SK-N-SH (cell line): ENCODE data around the gene CACNA1G. TPM values are rescaled to one million over a fixed set of nuclear protein-coding genes. Genes with fewer than 3 reads are reported as not detected.

Source experiments
- CTCF ChIA-PET: fragments of 300-600, 350-600 bp; formaldehyde crosslinking; extraction: SDS; loops from one replicate; lab custom pipeline; 2021; lab: Yijun Ruan, JAX
- POLR2A ChIA-PET: fragments of 350-600 bp; sonication (Branson Sonifier 250); formaldehyde crosslinking; extraction: SDS; loops from one replicate; lab custom pipeline; 2020; ENCODE audit warnings: antibody characterized with exemption, inconsistent platforms; lab: Yijun Ruan, JAX
- DNase-seq: peaks from one replicate; pipeline ENCODE4 v3.0.0; 2012
- H2AFZ ChIP-seq: fragments of 200-600 bp; sonication (generic); 2 replicates; pipeline ENCODE4 v1.8.1; 2016; ENCODE audit warnings: antibody characterized with exemption, mild to moderate bottlenecking, low read depth
- H3F3A ChIP-seq: fragments of 200-600 bp; sonication (generic); replicated peaks from 2 replicates; pipeline ENCODE3; 2016; ENCODE audit warnings: antibody characterized with exemption, mild to moderate bottlenecking; ENCODE audit not compliant: insufficient read depth
- H3K27ac ChIP-seq, 2 experiments: fragments of 200-500 bp in 1 of 2; fragments of 200-600 bp in 1 of 2; sonication (Bioruptor generic) in 1 of 2; sonication (generic), shearing (Covaris generic) in 1 of 2; 2 replicates each; pipeline versions ENCODE4 v1.5.1 to v1.6.1; 2014 to 2016; ENCODE audit warnings: low read depth in 2 of 2, inconsistent platforms in 1 of 2, low read length in 1 of 2, mild to moderate bottlenecking in 1 of 2, mixed read lengths in 1 of 2
- H3K27me3 ChIP-seq: fragments of 200-600 bp; sonication (generic), shearing (Covaris generic); 2 replicates; pipeline ENCODE4 v1.6.1; 2016; ENCODE audit warnings: mixed run types; ENCODE audit not compliant: insufficient read depth
- H3K36me3 ChIP-seq, 2 experiments: fragments of 200-500 bp in 1 of 2; fragments of 200-600 bp in 1 of 2; sonication (Bioruptor generic) in 1 of 2; sonication (generic) in 1 of 2; replicated peaks in 1 of 2; 2 replicates each; pipeline versions ENCODE3 to v1.5.1; 2014 to 2016; ENCODE audit warnings: low read length in 1 of 2, mild to moderate bottlenecking in 1 of 2; ENCODE audit not compliant: insufficient read depth in 2 of 2, control insufficient read depth in 1 of 2
- H3K4me1 ChIP-seq, 2 experiments: fragments of 200-500 bp in 1 of 2; fragments of 200-600 bp in 1 of 2; sonication (Bioruptor generic) in 1 of 2; sonication (generic), shearing (Covaris generic) in 1 of 2; 2 replicates each; pipeline versions ENCODE4 v1.5.1 to v1.6.1; 2014 to 2016; ENCODE audit warnings: low read depth in 1 of 2, low read length in 1 of 2, mixed run types in 1 of 2; ENCODE audit not compliant: insufficient read depth in 2 of 2, control insufficient read depth in 1 of 2
- H3K4me2 ChIP-seq: fragments of 200-600 bp; sonication (generic), shearing (Covaris generic); 2 replicates; pipeline ENCODE4 v1.6.1; 2017; ENCODE audit warnings: mixed run types
- H3K4me3 ChIP-seq, 2 experiments: fragments of 200-500 bp in 1 of 2; fragments of 200-600 bp in 1 of 2; sonication (Bioruptor generic) in 1 of 2; sonication (generic), shearing (Covaris generic) in 1 of 2; 2 replicates each; pipeline versions ENCODE4 v1.5.1 to v1.8.1; 2014 to 2016; ENCODE audit warnings: low read depth in 2 of 2, inconsistent platforms in 1 of 2, low read length in 1 of 2, mild to moderate bottlenecking in 1 of 2, mixed read lengths in 1 of 2, moderate library complexity in 1 of 2
- H3K79me2 ChIP-seq: fragments of 200-600 bp; sonication (generic); 2 replicates; pipeline ENCODE4 v1.8.1; 2017; ENCODE audit warnings: mild to moderate bottlenecking; ENCODE audit not compliant: insufficient read depth
- H3K9ac ChIP-seq: fragments of 200-600 bp; sonication (generic); 2 replicates; pipeline ENCODE4 v1.6.1; 2017; ENCODE audit warnings: mixed run types
- H3K9me2 ChIP-seq: fragments of 200-600 bp; sonication (generic); 2 replicates; pipeline ENCODE4 v1.6.1; 2017; ENCODE audit warnings: mixed run types
- H3K9me3 ChIP-seq: fragments of 200-600 bp; sonication (generic); 2 replicates; pipeline ENCODE4 v1.6.1; 2017; ENCODE audit warnings: mixed run types, mild to moderate bottlenecking, moderate library complexity
- H4K20me1 ChIP-seq: fragments of 200-600 bp; sonication (generic); 2 replicates; pipeline ENCODE4 v1.6.1; 2017; ENCODE audit warnings: mild to moderate bottlenecking, mixed run types; ENCODE audit not compliant: insufficient read depth
- CHD2 ChIP-seq: fragments of 150-350 bp; IDR thresholded peaks from 2 replicates; pipeline ENCODE4 v1.6.1; 2018; ENCODE audit warnings: low read length; ENCODE audit not compliant: partially characterized antibody
- EP300 ChIP-seq, 2 experiments: IDR thresholded peaks; 2 replicates each; pipeline versions ENCODE4 v1.4.0 to v1.6.1; 2012; ENCODE audit warnings: borderline replicate concordance in 1 of 2, low read depth in 1 of 2, low read length in 1 of 2
- EZH2phosphoT487 ChIP-seq: fragments of 200-600 bp; sonication (generic); IDR thresholded peaks from 2 replicates; pipeline ENCODE4 v1.6.1; 2017; ENCODE audit warnings: low read depth, mixed run types, mild to moderate bottlenecking, antibody characterized with exemption, moderate library complexity, borderline replicate concordance
- FOXM1 ChIP-seq: IDR thresholded peaks from 2 replicates; pipeline ENCODE4 v1.4.0; 2012; ENCODE audit warnings: low read depth, mild to moderate bottlenecking
- GABPA ChIP-seq: IDR thresholded peaks from 2 replicates; pipeline ENCODE4 v1.4.0; 2012; ENCODE audit warnings: low read depth, mild to moderate bottlenecking
- GATA2 ChIP-seq: sonication (generic); formaldehyde crosslinking; IDR thresholded peaks from 2 replicates; pipeline ENCODE4 v1.5.0; 2020; ENCODE audit warnings: mild to moderate bottlenecking, missing genetic modification reagents
- JUND ChIP-seq: IDR thresholded peaks from 2 replicates; pipeline ENCODE4 v1.4.0; 2012
- MEF2A ChIP-seq: IDR thresholded peaks from 2 replicates; pipeline ENCODE4 v1.4.0; 2012; ENCODE audit warnings: low read depth, borderline replicate concordance
- MXI1 ChIP-seq: IDR thresholded peaks from 2 replicates; pipeline ENCODE4 v1.6.1; 2012; ENCODE audit warnings: mild to moderate bottlenecking, low read depth, low read length, improper control_type of control experiment
- NFIC ChIP-seq: IDR thresholded peaks from 2 replicates; pipeline ENCODE4 v1.4.0; 2012; ENCODE audit warnings: borderline replicate concordance
- NRF1 ChIP-seq: IDR thresholded peaks from 2 replicates; pipeline ENCODE4 v1.6.1; 2012; ENCODE audit warnings: low read depth, mild to moderate bottlenecking, low read length
- PBX3 ChIP-seq: IDR thresholded peaks from 2 replicates; pipeline ENCODE4; 2012
- RAD21 ChIP-seq: IDR thresholded peaks from 2 replicates; pipeline ENCODE4 v1.6.1; 2012; ENCODE audit warnings: mild to moderate bottlenecking, low read length
- RCOR1 ChIP-seq: fragments of 150-350 bp; IDR thresholded peaks from 2 replicates; pipeline ENCODE4 v1.6.1; 2017; ENCODE audit warnings: antibody characterized with exemption, low read length
- REST ChIP-seq: IDR thresholded peaks from 2 replicates; pipeline ENCODE4 v1.6.1; 2012; ENCODE audit warnings: mild to moderate bottlenecking, low read depth, low read length, moderate library complexity
- RFX5 ChIP-seq: IDR thresholded peaks from 2 replicates; pipeline ENCODE4 v1.6.1; 2012; ENCODE audit warnings: mild to moderate bottlenecking, improper control_type of control experiment, low read length
- SIN3A ChIP-seq: IDR thresholded peaks from 2 replicates; pipeline ENCODE4 v1.6.1; 2012; ENCODE audit warnings: low read depth, mild to moderate bottlenecking, low read length, moderate library complexity, borderline replicate concordance
- SMC3 ChIP-seq: IDR thresholded peaks from 2 replicates; pipeline ENCODE4 v1.6.1; 2012; ENCODE audit warnings: low read depth, low read length, improper control_type of control experiment
- TAF1 ChIP-seq: IDR thresholded peaks from 2 replicates; pipeline ENCODE4 v1.6.1; 2012; ENCODE audit warnings: low read depth, mild to moderate bottlenecking, low read length, moderate library complexity, borderline replicate concordance
- TCF12 ChIP-seq: IDR thresholded peaks from 2 replicates; pipeline ENCODE4 v1.4.0; 2012
- USF2 ChIP-seq: fragments of 150-350 bp; IDR thresholded peaks from 2 replicates; pipeline ENCODE4 v1.6.1; 2017; ENCODE audit warnings: antibody characterized with exemption, low read length, low read depth, borderline replicate concordance
- YY1 ChIP-seq: IDR thresholded peaks from 2 replicates; pipeline ENCODE4 v1.4.0; 2012; ENCODE audit warnings: low read depth, mild to moderate bottlenecking
- WGBS: methylation state at CpG from one replicate; pipeline ENCODE4 v1.1.6; 2017; ENCODE audit warnings: low lambda C conversion rate; 5-methylcytosine and 5-hydroxymethylcytosine counted together
- polyA plus RNA-seq, 3 experiments: library from polyadenylated mRNA; depleted of rRNA; stranded (reverse); fragments of >200 nt; gene quantifications; 2 replicates each; pipeline ENCODE4 v1.2.3, GENCODE V29; 2012
- TF ChIP-seq, protein P1 (sequence below): IDR thresholded peaks from 2 replicates; pipeline ENCODE4 v1.4.0; 2012; ENCODE audit warnings: low read depth, borderline replicate concordance
- TF ChIP-seq, protein P2 (sequence below): IDR thresholded peaks from 2 replicates; pipeline ENCODE4 v1.4.0; 2012; ENCODE audit warnings: low read depth, borderline replicate concordance

CACNA1G gene
- 0.15 and 0.21 TPM in 2 replicates for polyA plus RNA-seq (2012; rRNA removed)
- 0.08 and 0.24 TPM in 2 replicates for polyA plus RNA-seq (2012; cell fraction: cytosol; rRNA removed)
- polyA plus RNA-seq (2012; cell fraction: nucleus; rRNA removed) = 0.36 and 0.48 TPM in 2 replicates

DNA sequence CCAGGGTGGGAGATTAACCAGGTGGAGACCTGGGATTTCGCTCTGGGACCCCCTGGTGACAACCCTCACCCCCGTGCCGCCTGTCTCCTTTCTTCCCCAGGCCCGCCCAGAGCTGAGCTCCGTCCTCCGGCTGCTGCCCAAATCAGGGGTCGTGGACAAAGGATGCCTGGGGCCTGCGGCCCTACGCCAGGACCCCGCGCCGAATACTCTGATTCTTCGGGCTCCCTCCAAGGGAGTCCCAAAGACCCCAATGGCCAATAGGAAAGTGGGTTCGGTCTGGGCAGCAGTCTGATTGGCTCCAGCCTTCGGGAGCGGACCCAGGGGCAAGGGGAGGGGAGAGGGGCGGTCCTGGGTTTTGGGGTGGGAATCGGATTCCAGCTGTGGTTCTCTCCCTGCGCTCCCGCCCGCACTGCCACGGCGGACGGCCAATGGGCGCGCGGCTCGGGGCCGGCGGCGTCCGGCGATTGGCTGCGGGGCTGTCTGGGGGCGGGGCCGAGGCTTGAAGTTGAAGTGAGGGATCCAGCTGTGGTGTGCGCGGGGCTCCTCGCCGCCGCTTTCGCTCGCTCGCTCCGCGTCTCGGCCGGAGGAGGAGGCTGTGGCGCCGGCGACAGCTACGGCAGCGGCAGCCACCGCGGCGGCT is at the start of gene CACNA1G:
Gene CACNA1G (plus strand): TSS at position 531 of the 640 bp plus-strand sequence. CDS start 745 bp downstream, outside the sequence.
- Histone ChIP-seq H3K27me3 (peaks cover 31% of the 10 kb centered on the region), H4K20me1 (no peaks in the 10 kb centered on the region), H3K79me2 (no peaks in the 10 kb centered on the region), H3K4me3 (peak within 1 kb of the TSS; percentile 49 to 74), H3F3A (peaks cover 20% of the 10 kb centered on the region), H3K27ac (no peak within 1 kb of the TSS; a peak in 1 of 4 replicates), H3K9ac (no peak within 1 kb of the TSS), H3K9me3 (no peaks in the 10 kb centered on the region), H3K4me2 (peak within 1 kb of the TSS; percentile 100), H3K9me2 (no peaks in the 10 kb centered on the region), H3K36me3 (peaks cover 0 to 9% of the 10 kb centered on the region in 2 experiments), H2AFZ (peak within 1 kb of the TSS; percentile 79; the same call in 1 of the 2 replicates), H3K4me1 (peaks cover 14 to 83% of the 10 kb centered on the region in 2 experiments)
- POLR2A ChIA-PET = interaction anchor here (0.7 to 1.2 kb wide), 3 partner anchors 66 to 306 kb away, joined by 3 to 6 read pairs (median 3); no protein-coding TSS in a partner anchor
- peak; percentile 99 for DNase-seq
- CTCF ChIA-PET = interaction anchor here (0.9 to 7.2 kb wide), 13 partner anchors 9 to 124 kb away, joined by 3 to 209 read pairs (median 7); no protein-coding TSS in a partner anchor
- under 1% methylated on average over 53 of the region's 56 CpGs for WGBS
- TF ChIP-seq, protein P1, sequence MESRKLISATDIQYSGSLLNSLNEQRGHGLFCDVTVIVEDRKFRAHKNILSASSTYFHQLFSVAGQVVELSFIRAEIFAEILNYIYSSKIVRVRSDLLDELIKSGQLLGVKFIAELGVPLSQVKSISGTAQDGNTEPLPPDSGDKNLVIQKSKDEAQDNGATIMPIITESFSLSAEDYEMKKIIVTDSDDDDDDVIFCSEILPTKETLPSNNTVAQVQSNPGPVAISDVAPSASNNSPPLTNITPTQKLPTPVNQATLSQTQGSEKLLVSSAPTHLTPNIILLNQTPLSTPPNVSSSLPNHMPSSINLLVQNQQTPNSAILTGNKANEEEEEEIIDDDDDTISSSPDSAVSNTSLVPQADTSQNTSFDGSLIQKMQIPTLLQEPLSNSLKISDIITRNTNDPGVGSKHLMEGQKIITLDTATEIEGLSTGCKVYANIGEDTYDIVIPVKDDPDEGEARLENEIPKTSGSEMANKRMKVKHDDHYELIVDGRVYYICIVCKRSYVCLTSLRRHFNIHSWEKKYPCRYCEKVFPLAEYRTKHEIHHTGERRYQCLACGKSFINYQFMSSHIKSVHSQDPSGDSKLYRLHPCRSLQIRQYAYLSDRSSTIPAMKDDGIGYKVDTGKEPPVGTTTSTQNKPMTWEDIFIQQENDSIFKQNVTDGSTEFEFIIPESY = no peak
- TF ChIP-seq NRF1 (peak; percentile 43; the same call in 1 of the 2 replicates), SIN3A (no peak), REST (no peak), MXI1 (peak; percentile 79; the same call in 1 of the 2 replicates), YY1 (no peak), PBX3 (peak; percentile 70), EP300 (IDR thresholded peaks at IDR 0.05; ENCODE audit: borderline replicate concordance in 1 of 2, low read depth in 1 of 2, low read length in 1 of 2) (no peak), RFX5 (peak; percentile 87; the same call in 1 of the 2 replicates), GABPA (no peak), RCOR1 (no peak), EZH2phosphoT487 (no peak), CHD2 (peak; percentile 70), USF2 (no peak), TCF12 (no peak), MEF2A (no peak), TAF1 (no peak), FOXM1 (no peak), RAD21 (peak; percentile 35), JUND (no peak), NFIC (no peak), GATA2 (no peak), SMC3 (no peak)
- TF ChIP-seq, protein P2, sequence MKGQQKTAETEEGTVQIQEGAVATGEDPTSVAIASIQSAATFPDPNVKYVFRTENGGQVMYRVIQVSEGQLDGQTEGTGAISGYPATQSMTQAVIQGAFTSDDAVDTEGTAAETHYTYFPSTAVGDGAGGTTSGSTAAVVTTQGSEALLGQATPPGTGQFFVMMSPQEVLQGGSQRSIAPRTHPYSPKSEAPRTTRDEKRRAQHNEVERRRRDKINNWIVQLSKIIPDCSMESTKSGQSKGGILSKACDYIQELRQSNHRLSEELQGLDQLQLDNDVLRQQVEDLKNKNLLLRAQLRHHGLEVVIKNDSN = no peak
